Ishikawa (cell line): ENCODE data around the gene TGFBR3.

Experiments
- CEBPB ChIP-seq: IDR thresholded peaks from 2 replicates; pipeline ENCODE4 v1.6.1; 2012
- CREB1 ChIP-seq: IDR thresholded peaks from 2 replicates; pipeline ENCODE4 v1.6.1; 2012; ENCODE audit warnings: low read depth
- EGR1 ChIP-seq: IDR thresholded peaks from 2 replicates; pipeline ENCODE4 v1.6.1; 2012
- EP300 ChIP-seq: IDR thresholded peaks from 2 replicates; pipeline ENCODE4 v1.6.1; 2012; ENCODE audit warnings: borderline replicate concordance
- FOXM1 ChIP-seq: IDR thresholded peaks from 2 replicates; pipeline ENCODE4 v1.6.1; 2012; ENCODE audit warnings: low read depth, borderline replicate concordance
- NFIC ChIP-seq: IDR thresholded peaks from 2 replicates; pipeline ENCODE4 v1.6.1; 2012
- RAD21 ChIP-seq: IDR thresholded peaks from 2 replicates; pipeline ENCODE4 v1.6.1; 2012; ENCODE audit warnings: low read depth
- TAF1 ChIP-seq: IDR thresholded peaks from 2 replicates; pipeline ENCODE4 v1.6.1; 2012; ENCODE audit warnings: low read depth, mild to moderate bottlenecking
- TCF12 ChIP-seq: IDR thresholded peaks from 2 replicates; pipeline ENCODE4 v1.6.1; 2012; ENCODE audit warnings: low read depth
- TEAD4 ChIP-seq: IDR thresholded peaks from 2 replicates; pipeline ENCODE4 v1.6.1; 2012
- YY1 ChIP-seq: IDR thresholded peaks from 2 replicates; pipeline ENCODE4 v1.6.1; 2012; ENCODE audit warnings: low read depth
- ZBTB7A ChIP-seq: IDR thresholded peaks from 2 replicates; pipeline ENCODE4 v1.6.1; 2012; ENCODE audit warnings: low read depth
- TF ChIP-seq, protein P1 (sequence below): IDR thresholded peaks from 2 replicates; pipeline ENCODE4 v1.6.1; 2012
- TF ChIP-seq, protein P2 (sequence below): IDR thresholded peaks from 2 replicates; pipeline ENCODE4 v1.6.1; 2012
- TF ChIP-seq, protein P3 (sequence below): IDR thresholded peaks from 2 replicates; pipeline ENCODE4 v1.6.1; 2012; ENCODE audit warnings: low read depth, mild to moderate bottlenecking

The TGFBR3 gene

GRCh38 chr1:91862120-91862519 is 23.8 kb downstream of the TGFBR3 start:
- TF ChIP-seq FOXM1 (no peak), TCF12 (no peak), EGR1 (no peak), NFIC (no peak), RAD21 (no peak), TAF1 (no peak), TEAD4 (no peak), YY1 (no peak), ZBTB7A (no peak), CREB1 (no peak), EP300 (no peak), CEBPB (no peak)
- TF ChIP-seq, protein P1, sequence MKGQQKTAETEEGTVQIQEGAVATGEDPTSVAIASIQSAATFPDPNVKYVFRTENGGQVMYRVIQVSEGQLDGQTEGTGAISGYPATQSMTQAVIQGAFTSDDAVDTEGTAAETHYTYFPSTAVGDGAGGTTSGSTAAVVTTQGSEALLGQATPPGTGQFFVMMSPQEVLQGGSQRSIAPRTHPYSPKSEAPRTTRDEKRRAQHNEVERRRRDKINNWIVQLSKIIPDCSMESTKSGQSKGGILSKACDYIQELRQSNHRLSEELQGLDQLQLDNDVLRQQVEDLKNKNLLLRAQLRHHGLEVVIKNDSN, result no peak
- TF ChIP-seq, protein P2, sequence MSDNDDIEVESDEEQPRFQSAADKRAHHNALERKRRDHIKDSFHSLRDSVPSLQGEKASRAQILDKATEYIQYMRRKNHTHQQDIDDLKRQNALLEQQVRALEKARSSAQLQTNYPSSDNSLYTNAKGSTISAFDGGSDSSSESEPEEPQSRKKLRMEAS, result no peak
- TF ChIP-seq, protein P3, sequence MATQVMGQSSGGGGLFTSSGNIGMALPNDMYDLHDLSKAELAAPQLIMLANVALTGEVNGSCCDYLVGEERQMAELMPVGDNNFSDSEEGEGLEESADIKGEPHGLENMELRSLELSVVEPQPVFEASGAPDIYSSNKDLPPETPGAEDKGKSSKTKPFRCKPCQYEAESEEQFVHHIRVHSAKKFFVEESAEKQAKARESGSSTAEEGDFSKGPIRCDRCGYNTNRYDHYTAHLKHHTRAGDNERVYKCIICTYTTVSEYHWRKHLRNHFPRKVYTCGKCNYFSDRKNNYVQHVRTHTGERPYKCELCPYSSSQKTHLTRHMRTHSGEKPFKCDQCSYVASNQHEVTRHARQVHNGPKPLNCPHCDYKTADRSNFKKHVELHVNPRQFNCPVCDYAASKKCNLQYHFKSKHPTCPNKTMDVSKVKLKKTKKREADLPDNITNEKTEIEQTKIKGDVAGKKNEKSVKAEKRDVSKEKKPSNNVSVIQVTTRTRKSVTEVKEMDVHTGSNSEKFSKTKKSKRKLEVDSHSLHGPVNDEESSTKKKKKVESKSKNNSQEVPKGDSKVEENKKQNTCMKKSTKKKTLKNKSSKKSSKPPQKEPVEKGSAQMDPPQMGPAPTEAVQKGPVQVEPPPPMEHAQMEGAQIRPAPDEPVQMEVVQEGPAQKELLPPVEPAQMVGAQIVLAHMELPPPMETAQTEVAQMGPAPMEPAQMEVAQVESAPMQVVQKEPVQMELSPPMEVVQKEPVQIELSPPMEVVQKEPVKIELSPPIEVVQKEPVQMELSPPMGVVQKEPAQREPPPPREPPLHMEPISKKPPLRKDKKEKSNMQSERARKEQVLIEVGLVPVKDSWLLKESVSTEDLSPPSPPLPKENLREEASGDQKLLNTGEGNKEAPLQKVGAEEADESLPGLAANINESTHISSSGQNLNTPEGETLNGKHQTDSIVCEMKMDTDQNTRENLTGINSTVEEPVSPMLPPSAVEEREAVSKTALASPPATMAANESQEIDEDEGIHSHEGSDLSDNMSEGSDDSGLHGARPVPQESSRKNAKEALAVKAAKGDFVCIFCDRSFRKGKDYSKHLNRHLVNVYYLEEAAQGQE, result no peak

DNA sequence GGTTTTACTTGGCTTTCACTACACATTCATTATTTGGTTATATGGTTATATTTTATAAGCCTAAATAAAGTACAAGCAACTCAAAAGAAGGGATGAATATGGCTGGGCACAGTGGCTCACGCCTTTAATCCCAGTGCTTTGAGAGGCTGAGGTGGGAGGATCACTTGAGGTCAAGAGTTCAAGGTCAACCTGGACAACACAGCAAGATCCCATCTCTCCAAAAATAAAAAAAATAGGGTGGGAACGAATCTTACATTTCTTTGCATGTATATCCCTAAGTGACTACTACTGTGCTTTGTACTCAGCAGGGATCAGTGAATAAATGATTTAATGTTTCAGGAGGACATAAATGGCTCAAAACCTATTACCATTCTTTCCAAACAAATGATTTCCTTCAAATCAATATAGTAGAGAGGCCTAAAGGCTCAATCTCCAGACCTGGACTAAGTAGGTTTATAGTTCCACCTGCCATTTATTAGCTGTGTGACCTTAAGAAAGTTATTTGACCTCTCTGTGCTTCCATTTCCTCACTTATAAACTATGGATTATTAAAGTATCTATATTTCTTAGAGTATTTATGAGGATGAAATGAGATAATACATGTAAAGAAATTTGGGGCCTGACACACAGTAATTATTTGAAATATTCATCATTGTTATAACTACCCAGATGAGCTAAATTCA is 28.3 kb downstream of the TGFBR3 start:
- TF ChIP-seq ZBTB7A, result no peak
- no peak for TF ChIP-seq TCF12
- TF ChIP-seq YY1, result no peak
- TF ChIP-seq, protein P2, result no peak
- no peak for TF ChIP-seq EP300
- TF ChIP-seq, protein P3, result no peak
- no peak for TF ChIP-seq TEAD4
- TF ChIP-seq EGR1, result no peak
- no peak for TF ChIP-seq NFIC

GRCh38 chr1:91856996-91857395 is 29.0 kb downstream of the TGFBR3 start:
- no peak for TF ChIP-seq EGR1
- no peak for TF ChIP-seq FOXM1
- TF ChIP-seq RAD21, result no peak
- TF ChIP-seq CREB1, result no peak
- TF ChIP-seq CEBPB, result no peak

DNA sequence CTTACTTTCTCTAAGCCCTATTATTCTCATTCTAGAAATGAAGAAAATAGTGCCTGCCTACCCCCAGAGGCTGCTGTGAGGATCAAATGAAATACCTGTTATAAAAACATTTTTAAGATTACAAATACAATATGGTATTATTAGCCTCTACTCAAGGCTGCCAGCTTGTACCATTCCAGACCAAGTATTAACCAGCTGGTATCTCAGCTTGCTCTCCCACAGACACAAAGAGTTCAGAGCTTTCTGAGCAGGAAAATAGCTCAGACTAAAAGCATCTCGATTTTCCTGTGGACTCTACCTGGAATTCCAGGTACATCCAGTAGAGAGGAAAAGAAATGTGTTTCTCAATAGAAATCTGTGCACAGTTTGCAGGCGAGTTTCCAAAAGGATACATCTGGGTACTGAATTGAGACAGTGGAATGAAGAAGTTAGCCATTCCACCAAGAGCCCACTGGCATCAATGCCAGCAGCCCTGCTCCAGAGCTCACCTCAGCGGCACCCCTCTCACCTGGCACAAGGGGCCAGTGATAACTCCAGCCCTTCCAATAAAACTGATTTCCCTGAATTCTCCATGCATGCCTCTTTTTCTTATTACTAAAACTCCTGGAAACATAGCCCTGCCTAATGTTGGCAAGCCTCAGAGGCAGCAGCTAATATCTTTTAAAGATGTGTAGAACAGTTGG is 31.0 kb downstream of the TGFBR3 start:
- no peak for TF ChIP-seq NFIC
- TF ChIP-seq FOXM1, result no peak
- no peak for TF ChIP-seq TCF12
- TF ChIP-seq ZBTB7A, result no peak
- TF ChIP-seq, protein P1, result no peak
- no peak for TF ChIP-seq TEAD4
- TF ChIP-seq, protein P3, result no peak
